ENCODE data around the gene CLIP2. TPM values are rescaled to one million over a fixed set of nuclear protein-coding genes. Genes with fewer than 3 reads are reported as not detected.
"Not testable (repeated sequence)": the region's sequence is repeated elsewhere in the genome, so short reads cannot be mapped to it uniquely, and the experiment has no call there.

CLIP2 gene
- polyA plus RNA-seq, 3 donors, result 1.1 to 5.2 (median 1.3) TPM

DNA sequence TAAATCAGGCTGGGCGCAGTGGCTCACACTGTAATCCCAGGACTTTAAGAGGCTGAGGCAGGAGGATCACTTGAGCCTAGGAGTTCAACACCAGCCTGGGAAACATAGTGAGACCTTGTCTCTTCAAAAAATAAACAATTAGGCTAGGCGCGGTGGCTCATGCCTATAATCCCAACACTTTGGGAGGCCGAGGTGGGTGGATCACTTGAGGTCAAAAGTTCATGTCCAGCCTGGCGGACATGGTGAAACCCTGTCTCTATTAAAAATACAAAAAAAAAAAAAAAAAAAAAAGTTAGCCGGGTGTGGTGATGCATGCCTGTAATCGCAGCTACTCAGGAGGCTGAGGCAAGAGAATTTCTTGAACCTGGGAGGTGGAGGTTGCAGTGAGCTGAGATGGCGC is 95.6 kb downstream of the CLIP2 start:
- H3K79me2 ChIP-seq (ENCODE audit: insufficient read depth, low read length); H3K4me3 Mint-ChIP-seq; intact Hi-C loops (cut with micrococcal nuclease); H3K27me3 Mint-ChIP-seq (ENCODE audit: low read depth in 3 of 3); H3K4me2 ChIP-seq (replicated peaks; ENCODE audit: extremely low read depth, low read length, poor library complexity, severe bottlenecking); H3K4me3 ChIP-seq (replicated peaks in 1 of 3; ENCODE audit: low read depth in 2 of 3, low read length in 3 of 3); H3K27ac ChIP-seq (ENCODE audit: low read depth in 1 of 2, low read length in 2 of 2); H3K4me1 Mint-ChIP-seq; H4K20me1 ChIP-seq (ENCODE audit: insufficient read depth, low read length); H3K9me3 Mint-ChIP-seq; DNase-seq; H3K27ac Mint-ChIP-seq; H2AFZ ChIP-seq (ENCODE audit: insufficient read depth, low read depth, low read length, poor library complexity, severe bottlenecking); H3K9ac ChIP-seq (ENCODE audit: insufficient read depth, low read length, poor library complexity, severe bottlenecking); H3K27me3 ChIP-seq (ENCODE audit: control insufficient read depth in 2 of 2, insufficient read depth in 2 of 2, low read length in 2 of 2); H3K4me1 ChIP-seq (ENCODE audit: control insufficient read depth in 1 of 2, insufficient read depth in 2 of 2, low read length in 2 of 2); H3K9me3 ChIP-seq (replicated peaks in 1 of 2; ENCODE audit: control insufficient read depth in 1 of 2, insufficient read depth in 1 of 2, low read length in 2 of 2): not testable (repeated sequence)
- H3K36me3 ChIP-seq (replicated peaks in 1 of 2; ENCODE audit: control insufficient read depth in 1 of 2, insufficient read depth in 2 of 2, low read length in 2 of 2), result peaks cover 7 to 20% of the 10 kb centered on the region in 2 donors
- 100% methylated on average over 3 of the region's 8 CpGs for WGBS (ENCODE audit: insufficient coverage)
- peaks cover 17 to 37% of the 10 kb centered on the region in 2 donors for H3K36me3 Mint-ChIP-seq

DNA sequence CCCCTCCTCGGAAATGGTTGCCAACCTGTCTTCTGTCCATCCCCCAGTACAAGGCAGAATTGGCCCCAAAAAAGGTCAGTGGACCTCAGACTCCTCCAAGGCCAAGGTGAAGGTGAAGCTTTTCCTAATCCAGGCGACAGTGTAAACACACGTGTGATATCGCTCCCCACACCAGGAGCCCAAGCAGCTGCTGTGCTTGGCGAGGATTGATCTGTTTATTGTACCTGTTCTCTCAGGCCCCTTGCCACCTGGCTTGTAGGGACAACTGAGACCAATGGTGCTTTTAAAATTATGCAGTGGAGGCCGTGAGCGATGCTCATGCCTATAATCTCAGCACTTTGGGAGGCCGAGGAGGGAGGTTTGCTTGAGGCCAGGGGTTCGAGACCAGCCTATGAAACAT is 98.4 kb downstream of the CLIP2 start:
- TF ChIP-seq, protein P1, sequence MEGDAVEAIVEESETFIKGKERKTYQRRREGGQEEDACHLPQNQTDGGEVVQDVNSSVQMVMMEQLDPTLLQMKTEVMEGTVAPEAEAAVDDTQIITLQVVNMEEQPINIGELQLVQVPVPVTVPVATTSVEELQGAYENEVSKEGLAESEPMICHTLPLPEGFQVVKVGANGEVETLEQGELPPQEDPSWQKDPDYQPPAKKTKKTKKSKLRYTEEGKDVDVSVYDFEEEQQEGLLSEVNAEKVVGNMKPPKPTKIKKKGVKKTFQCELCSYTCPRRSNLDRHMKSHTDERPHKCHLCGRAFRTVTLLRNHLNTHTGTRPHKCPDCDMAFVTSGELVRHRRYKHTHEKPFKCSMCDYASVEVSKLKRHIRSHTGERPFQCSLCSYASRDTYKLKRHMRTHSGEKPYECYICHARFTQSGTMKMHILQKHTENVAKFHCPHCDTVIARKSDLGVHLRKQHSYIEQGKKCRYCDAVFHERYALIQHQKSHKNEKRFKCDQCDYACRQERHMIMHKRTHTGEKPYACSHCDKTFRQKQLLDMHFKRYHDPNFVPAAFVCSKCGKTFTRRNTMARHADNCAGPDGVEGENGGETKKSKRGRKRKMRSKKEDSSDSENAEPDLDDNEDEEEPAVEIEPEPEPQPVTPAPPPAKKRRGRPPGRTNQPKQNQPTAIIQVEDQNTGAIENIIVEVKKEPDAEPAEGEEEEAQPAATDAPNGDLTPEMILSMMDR (IDR thresholded peaks at IDR 0.05), result no peak
- H3K79me2 ChIP-seq (ENCODE audit: insufficient read depth, low read length), result no peaks in the 10 kb centered on the region
- no peaks in the 10 kb centered on the region for H3K27me3 ChIP-seq (ENCODE audit: control insufficient read depth in 2 of 2, insufficient read depth in 2 of 2, low read length in 2 of 2)
- H4K20me1 ChIP-seq (ENCODE audit: insufficient read depth, low read length), result no peaks in the 10 kb centered on the region
- peaks cover 7 to 20% of the 10 kb centered on the region in 2 donors for H3K36me3 ChIP-seq (replicated peaks in 1 of 2; ENCODE audit: control insufficient read depth in 1 of 2, insufficient read depth in 2 of 2, low read length in 2 of 2)
- Mint-ChIP-seq H3K9me3 (peaks cover 0 to 4% (median 0%) of the 10 kb centered on the region in 7 donors), H3K4me1 (no peaks in the 10 kb centered on the region), H3K27me3 (ENCODE audit: low read depth in 3 of 3) (no peaks in the 10 kb centered on the region), H3K4me3 (no peak overlapping the region), H3K27ac (peak overlapping the region in 2 of 7 donors; percentile 30 to 40), H3K36me3 (peaks cover 17 to 45% of the 10 kb centered on the region in 2 donors)
- intact Hi-C loops (cut with micrococcal nuclease), result no loop called here
- 98% methylated on average over 9 of the region's 9 CpGs for WGBS (ENCODE audit: insufficient coverage)
- no peak for DNase-seq
- H3K9me3 ChIP-seq (replicated peaks in 1 of 2; ENCODE audit: control insufficient read depth in 1 of 2, insufficient read depth in 1 of 2, low read length in 2 of 2), result no peaks in the 10 kb centered on the region
- H3K9ac ChIP-seq (ENCODE audit: insufficient read depth, low read length, poor library complexity, severe bottlenecking), result no peak overlapping the region
- no peak overlapping the region for H3K4me3 ChIP-seq (replicated peaks in 1 of 3; ENCODE audit: low read depth in 2 of 3, low read length in 3 of 3)
- no peaks in the 10 kb centered on the region for H3K4me1 ChIP-seq (ENCODE audit: control insufficient read depth in 1 of 2, insufficient read depth in 2 of 2, low read length in 2 of 2)
- no peak overlapping the region for H2AFZ ChIP-seq (ENCODE audit: insufficient read depth, low read depth, low read length, poor library complexity, severe bottlenecking)
- H3K4me2 ChIP-seq (replicated peaks; ENCODE audit: extremely low read depth, low read length, poor library complexity, severe bottlenecking), result no peak overlapping the region
- H3K27ac ChIP-seq (ENCODE audit: low read depth in 1 of 2, low read length in 2 of 2), result no peak overlapping the region

All from CD14-positive monocyte (primary cell).